Testis (tissue), 2 donors: ENCODE measurements around the gene TANC2.

Experiments
- POLR2A ChIP-seq: fragments of 450-650 bp; IDR thresholded peaks from one replicate; pipeline ENCODE4 v1.6.1; 2017; ENCODE audit warnings: antibody characterized with exemption, mild to moderate bottlenecking, moderate library complexity
- TF ChIP-seq, protein P1 (sequence below), 3 experiments: fragments of 450-650 bp in 2 of 3; fragments of 200-600 bp in 1 of 3; sonication (generic) in 1 of 3; IDR thresholded peaks; one replicate each; pipeline ENCODE4 v1.5.1; 2016 to 2019; ENCODE audit warnings: antibody characterized with exemption in 3 of 3, mild to moderate bottlenecking in 2 of 3, moderate library complexity in 1 of 3

GRCh38 chr17:62965174-62965685 is 805 bp upstream of the TANC2 start:
- TF ChIP-seq POLR2A, result no peak
- TF ChIP-seq, protein P1, sequence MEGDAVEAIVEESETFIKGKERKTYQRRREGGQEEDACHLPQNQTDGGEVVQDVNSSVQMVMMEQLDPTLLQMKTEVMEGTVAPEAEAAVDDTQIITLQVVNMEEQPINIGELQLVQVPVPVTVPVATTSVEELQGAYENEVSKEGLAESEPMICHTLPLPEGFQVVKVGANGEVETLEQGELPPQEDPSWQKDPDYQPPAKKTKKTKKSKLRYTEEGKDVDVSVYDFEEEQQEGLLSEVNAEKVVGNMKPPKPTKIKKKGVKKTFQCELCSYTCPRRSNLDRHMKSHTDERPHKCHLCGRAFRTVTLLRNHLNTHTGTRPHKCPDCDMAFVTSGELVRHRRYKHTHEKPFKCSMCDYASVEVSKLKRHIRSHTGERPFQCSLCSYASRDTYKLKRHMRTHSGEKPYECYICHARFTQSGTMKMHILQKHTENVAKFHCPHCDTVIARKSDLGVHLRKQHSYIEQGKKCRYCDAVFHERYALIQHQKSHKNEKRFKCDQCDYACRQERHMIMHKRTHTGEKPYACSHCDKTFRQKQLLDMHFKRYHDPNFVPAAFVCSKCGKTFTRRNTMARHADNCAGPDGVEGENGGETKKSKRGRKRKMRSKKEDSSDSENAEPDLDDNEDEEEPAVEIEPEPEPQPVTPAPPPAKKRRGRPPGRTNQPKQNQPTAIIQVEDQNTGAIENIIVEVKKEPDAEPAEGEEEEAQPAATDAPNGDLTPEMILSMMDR (IDR thresholded peaks at IDR 0.05), result no peak
